Activated gamma-delta T cell (primary cell): Measurements from ENCODE around the gene HCRTR1.
"Not testable (repeated sequence)": the region's sequence is repeated elsewhere in the genome, so short reads cannot be mapped to it uniquely, and the experiment has no call there.

Source experiments
- DNase-seq: peaks from one replicate; lab custom pipeline; 2025; lab: John Stamatoyannopoulos, UW

HCRTR1 gene

DNA sequence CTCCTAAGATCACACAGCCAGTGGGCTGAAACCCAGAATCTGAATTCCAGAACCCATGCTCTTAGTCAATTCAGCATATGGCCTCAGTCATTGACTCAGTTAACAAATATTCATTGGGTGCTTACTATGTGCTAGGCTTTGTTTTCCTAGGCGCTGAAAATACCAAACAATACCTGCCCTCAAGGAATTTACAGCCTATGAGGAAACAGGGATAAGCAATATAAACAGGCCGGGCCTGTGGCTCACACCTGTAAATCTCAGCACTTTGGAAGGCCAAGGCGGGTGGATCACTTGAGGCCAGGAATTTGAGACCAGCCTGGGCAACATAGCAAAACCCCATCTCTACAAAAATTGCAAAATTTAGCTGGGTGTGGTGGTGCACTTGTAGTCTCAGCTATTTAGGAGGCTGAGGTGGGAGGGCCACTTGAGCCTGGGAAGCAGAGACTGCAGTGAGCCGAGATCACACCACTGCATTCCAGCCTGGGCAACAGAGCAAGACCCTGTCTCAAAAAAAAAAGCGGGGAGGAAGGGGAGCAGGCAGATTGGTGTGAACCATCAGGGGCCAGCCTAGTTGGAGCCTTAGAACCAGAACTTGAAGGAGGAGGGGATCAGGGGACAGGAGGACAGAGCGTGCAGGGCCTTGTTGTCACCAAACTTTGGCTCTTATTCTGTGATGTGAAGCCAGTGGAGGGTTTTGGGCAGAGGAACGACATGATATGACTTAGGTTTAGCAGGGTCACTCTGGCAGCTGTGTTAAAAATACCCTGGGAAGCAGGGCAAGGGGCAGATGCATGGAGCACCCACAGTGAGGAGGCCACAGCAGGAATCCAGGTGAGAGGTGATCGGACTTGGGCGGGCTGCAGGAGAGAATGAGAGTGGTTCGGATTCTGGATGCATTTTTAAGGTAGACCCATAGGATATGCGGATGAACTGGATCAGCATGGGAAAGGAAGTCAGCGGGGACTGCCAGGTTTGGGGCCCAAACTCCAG is 35.4 kb upstream of the HCRTR1 start:
- DNase-seq: no peak

DNA sequence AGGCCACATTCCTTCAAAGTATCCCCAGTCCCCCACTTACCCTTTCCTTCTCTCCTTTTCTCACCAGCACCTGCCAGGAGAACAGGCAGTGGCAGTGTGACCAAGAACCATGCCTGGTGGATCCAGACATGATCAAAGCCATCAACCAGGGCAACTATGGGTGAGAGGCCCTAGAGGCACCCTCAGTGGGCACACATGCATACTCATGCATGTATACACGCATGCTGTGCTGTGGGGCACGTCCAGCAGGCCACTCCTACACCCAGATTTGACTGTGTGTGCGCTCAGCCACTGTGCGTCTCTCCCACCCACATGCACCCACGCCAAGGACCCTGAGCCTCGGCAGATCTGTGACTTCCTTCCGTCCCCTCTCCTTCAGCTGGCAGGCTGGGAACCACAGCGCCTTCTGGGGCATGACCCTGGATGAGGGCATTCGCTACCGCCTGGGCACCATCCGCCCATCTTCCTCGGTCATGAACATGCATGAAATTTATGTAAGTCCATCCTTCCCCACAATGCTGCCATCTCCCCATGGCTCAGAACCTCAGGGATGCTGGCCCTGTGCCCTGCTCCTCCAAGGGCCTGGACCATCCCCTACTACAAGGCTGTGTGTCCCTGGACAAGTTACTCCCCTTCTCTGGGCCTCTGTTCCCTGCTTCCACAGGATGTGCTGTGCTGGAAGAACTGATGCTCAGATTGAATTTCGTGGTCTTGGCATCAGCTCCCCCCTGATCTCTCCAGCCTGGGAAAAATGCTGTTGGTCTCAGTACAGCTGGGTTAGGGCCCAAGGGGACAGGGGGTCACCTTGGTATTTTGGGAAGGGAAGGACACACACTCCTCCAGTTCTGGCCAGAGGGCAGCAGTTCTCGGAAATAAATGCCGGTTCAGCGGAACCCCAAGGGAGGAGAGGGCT is 34.2 kb upstream of the HCRTR1 start:
- DNase-seq: no peak

DNA sequence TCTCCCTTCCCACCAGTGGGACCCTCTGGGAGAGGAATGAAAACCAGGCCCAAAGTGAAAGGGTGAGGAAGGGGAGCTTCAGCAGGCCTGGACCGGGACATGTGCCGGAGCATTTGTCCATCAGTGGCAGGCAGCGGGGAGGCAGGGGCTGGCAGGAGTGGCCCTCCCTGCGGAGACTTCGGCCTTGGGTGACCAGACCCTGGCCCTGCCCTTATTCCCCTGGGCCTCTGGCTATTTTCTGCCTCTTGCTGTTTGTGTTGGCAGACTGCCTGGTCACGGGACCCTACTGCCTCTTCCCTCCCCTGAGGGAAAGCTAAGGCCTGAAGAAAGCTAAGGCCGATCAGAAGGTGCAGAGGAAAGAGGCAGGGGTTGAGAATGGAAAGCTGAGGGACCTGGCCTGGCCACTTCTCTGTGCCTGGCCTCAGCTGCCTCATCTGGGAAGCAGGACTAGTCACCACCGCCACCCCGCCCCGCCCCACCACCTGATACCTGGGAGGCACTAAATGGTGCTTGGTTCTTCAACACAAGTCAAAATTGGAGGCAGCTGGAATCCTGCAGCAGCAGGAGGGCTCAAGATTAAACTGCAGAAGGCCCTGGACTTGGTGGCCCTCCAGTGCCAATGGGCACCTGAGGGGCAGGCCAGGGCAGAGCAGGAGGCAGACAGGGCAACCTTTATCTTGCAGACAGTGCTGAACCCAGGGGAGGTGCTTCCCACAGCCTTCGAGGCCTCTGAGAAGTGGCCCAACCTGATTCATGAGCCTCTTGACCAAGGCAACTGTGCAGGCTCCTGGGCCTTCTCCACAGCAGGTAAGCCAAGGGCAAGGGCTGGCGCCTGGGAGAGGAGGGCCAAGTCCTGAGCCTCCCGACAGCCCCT is 33.3 kb upstream of the HCRTR1 start:
- no peak for DNase-seq

DNA sequence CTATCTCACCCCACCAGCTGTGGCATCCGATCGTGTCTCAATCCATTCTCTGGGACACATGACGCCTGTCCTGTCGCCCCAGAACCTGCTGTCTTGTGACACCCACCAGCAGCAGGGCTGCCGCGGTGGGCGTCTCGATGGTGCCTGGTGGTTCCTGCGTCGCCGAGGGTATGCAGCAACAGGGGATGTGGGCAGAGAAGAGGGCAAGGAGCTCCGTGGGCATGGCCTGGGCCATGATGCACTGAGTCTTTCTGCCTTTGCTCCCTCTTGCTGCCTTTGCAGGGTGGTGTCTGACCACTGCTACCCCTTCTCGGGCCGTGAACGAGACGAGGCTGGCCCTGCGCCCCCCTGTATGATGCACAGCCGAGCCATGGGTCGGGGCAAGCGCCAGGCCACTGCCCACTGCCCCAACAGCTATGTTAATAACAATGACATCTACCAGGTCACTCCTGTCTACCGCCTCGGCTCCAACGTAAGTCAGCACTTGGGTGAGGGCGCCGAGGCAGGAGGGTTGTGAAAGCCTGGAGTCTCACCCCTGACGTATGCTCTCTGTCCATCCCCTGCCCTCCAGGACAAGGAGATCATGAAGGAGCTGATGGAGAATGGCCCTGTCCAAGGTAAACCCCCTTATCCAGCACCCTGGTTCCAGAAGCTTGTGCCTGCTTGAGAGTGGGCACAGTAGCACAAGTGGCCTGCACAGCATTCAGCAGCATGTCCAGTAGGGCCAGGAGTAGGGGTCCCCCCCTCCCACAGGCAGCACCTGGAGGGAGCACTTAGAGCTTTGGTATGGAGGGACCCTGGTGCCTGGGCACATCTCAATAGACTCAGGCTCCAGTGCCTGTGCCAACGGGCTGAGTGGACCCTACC is 32.4 kb upstream of the HCRTR1 start:
- DNase-seq: no peak

DNA sequence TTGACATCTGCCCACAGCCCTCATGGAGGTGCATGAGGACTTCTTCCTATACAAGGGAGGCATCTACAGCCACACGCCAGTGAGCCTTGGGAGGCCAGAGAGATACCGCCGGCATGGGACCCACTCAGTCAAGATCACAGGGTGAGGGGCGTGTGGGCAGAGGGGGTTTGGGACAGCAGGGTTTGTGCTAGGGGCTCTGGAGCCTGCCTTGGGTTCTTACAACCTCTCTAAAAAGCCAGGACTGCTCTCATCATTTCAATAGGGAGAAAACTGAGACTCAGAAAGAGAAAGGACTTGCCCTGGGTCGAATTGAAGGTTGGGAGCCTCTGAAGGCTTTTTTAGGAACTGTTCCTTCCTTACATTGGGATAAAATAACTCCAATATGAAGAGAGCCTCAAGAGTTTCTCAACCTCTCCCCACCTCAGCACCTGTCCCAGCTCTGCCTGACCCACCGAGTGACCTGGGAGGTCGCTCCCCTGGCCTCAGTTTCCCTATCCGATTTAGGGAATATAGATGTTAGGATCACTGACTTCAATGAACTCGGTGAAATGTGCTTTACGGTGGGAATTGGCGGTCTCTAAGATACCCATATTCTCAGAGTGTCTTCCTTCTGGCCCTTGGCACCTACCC is 31.6 kb upstream of the HCRTR1 start:
- no peak for DNase-seq

DNA sequence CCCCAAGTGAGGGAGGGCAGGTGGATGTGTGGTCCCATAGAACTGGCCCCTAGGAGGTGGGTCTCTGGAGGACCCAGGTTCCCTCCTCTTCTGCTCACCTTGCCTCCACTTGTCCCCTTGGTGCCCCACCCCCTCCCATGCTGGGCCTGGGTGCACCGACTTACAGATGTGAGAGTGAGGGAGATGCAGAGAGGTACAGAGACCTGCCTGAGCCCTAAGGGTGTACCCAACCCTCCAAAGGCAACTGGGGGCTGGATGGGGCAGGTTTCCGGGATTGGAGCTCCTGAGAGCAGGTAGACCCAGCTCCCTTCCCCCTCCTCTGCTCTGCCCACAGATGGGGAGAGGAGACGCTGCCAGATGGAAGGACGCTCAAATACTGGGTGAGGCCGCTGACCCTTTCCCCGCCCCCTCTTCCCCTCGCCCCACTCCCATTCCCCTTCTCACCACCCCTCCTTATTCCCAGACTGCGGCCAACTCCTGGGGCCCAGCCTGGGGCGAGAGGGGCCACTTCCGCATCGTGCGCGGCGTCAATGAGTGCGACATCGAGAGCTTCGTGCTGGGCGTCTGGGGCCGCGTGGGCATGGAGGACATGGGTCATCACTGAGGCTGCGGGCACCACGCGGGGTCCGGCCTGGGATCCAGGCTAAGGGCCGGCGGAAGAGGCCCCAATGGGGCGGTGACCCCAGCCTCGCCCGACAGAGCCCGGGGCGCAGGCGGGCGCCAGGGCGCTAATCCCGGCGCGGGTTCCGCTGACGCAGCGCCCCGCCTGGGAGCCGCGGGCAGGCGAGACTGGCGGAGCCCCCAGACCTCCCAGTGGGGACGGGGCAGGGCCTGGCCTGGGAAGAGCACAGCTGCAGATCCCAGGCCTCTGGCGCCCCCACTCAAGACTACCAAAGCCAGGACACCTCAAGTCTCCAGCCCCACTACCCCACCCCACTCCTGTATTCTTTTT is 30.8 kb upstream of the HCRTR1 start:
- DNase-seq: no peak

DNA sequence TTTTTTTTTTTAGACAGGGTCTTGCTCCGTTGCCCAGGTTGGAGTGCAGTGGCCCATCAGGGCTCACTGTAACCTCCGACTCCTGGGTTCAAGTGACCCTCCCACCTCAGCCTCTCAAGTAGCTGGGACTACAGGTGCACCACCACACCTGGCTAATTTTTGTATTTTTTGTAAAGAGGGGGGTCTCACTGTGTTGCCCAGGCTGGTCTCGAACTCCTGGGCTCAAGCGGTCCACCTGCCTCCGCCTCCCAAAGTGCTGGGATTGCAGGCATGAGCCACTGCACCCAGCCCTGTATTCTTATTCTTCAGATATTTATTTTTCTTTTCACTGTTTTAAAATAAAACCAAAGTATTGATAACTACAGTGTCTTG is 30.2 kb upstream of the HCRTR1 start:
- not testable (repeated sequence) for DNase-seq

DNA sequence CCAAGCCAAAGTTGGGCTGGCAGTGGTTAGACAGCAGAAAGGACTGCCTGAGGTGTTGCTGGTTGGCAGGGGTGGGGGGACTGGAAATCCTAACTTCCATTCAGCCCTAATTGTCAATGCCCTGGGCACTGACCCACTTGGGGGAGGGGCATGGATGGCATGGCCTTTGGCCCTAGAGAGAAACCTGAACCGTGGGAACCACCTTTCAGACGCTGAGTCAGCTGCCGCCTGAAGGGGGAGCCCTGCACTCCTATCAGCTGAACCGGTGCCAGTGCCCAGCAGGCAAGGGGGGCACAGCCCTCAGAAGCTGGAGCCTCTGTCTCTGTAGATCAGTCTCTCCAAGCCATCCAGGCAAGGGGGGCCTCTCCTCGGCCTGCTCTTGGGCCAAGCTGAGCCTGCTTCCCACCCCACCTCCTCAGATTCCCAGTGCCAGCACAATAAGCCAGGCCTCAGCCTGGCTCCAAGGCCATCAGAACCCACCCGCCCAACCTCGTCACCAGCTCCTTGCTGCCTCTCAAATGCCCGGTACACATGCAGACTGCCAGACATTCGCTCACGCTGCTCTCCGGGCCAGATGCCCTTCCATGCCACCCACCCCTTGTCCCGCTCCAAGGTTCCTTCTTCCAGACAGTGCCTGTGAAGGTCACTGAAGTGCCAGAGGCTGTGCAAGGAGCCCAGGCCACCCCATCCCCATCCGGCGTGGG is 29.6 kb upstream of the HCRTR1 start:
- DNase-seq: no peak

DNA sequence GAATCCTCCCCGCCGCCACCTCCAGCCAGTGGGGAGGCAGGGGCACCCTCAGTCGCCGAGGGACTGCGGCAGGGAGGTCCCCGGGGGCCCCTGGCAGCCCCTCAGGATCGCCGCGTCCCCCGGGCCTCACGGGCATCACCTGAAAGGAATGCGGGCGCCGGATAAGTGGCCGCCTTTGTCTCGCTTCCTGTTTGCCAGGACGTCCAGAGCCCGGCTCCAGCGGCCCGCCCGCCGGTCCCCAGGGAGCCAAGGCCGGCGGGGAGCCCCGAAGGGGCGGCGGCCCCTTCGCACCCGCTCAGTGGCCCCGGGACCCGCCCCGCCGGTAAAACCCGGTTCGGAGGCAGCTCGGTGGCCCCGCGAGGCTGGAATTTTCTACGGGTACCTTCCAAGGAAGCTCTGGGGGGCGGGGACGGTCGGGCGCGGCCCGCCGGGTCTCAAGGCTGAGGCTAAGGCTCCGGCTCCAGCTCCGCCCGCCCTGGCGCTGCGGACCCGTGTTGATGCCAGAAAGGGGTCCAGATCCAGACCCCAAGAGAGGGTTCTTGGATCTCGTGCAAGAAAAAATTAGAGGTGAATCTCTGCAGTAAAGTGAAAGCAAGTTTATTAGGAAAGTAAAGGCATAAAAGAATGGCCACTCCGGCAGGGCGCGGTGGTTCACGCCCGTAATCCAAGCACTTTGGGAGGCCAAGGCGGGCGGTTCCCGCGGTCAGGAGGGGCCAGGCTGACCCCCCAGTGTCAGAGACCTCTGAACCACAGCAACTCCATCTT is 28.6 kb upstream of the HCRTR1 start:
- no peak for DNase-seq

DNA sequence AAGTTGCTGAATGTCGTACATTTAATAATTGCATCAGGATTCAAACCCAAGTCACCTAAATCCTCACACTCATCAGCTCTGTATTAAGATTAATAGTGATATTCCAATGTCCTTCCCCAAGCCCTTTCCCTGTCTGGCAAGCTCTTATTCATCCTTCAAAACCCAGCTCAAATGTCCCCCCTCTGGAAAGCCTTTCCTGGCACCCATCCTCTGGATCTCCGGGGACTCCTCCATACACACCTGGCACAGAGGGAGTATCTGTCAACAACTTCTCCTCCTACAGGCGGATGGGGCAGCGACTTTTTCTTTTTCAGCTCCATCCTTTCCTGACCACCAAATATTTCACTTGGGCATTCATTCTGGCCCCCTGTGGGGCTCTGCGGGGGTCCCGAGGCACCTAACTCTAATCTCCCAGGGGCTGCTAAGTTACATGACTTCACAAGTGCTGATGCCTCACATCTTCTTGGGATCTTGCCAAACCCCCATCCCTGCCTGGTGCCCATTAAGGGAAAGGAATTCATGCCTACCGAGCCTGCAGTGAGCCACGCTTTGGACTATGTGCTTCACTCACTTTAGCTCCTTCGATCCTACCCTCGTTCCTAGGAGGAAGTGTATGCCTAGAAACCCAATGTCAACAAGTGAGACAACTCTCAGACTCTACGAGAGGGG is 25.9 kb upstream of the HCRTR1 start:
- no peak for DNase-seq

GRCh38 chr1:31592132-31592531 is 25.4 kb upstream of the HCRTR1 start:
- no peak for DNase-seq

DNA sequence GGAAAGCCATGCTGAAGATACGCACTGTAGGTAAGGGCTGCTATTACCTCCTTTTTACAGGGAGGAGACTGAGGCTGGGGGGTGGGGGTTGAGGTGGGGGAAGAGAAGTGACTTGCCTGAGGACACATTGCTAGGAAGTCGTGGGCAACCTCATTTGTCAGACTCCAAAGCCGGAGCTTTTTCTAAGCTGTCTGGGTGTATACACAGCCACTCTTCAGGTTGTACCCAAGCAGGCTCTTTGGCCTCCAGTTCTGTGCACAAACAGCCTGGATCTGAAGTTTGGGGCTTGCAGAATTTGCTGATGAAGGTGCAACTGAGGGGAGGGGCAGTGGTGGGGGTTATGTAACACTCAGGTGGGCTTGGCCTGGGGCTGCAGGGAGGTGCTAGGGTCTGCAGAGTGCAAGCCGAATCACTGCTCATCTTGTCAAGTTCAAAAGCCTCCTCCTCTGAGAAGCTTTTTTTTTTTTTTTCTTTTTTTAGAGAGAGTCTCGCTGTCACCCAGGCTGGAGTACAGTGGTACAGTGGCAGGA is 24.3 kb upstream of the HCRTR1 start:
- DNase-seq: no peak

GRCh38 chr1:31593770-31594632 is 23.5 kb upstream of the HCRTR1 start:
- no peak for DNase-seq

GRCh38 chr1:31595836-31596736 is 21.4 kb upstream of the HCRTR1 start:
- DNase-seq: no peak

DNA sequence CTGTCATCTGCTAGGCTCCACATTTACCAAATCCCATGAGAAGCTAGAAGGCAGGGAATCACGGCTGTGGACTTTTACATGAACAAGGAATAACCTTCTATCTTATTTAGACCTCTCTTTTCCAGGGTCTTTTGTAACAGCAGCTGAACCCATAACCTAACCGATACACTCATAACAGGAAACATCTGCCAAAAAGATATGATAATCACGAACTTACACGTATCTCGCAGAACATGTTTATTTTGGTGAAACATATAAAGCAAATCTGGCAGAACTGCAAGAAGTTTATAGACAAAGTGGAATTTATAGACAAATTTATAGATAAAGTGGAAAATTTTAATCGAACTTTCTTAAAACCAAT is 20.8 kb upstream of the HCRTR1 start:
- no peak for DNase-seq
